ENCODE data around the gene GADD45A. TPM values are rescaled to one million over a fixed set of nuclear protein-coding genes. Genes with fewer than 3 reads are reported as not detected.

GADD45A gene, protein sequence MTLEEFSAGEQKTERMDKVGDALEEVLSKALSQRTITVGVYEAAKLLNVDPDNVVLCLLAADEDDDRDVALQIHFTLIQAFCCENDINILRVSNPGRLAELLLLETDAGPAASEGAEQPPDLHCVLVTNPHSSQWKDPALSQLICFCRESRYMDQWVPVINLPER
- total RNA-seq (6.8 TPM), polyA plus RNA-seq (ENCODE audit: insufficient read depth in 1 of 8, insufficient read length in 8 of 8, low replicate concordance in 1 of 8) (10 to 100 TPM; 17.4 to 24.1 (median 19.8) TPM)
- long read RNA-seq, donor 1, transcript GADD45A-202 (4 exons, 1,496 nt), result major isoform, 9 of 14 reads
- long read RNA-seq, donor 1, partial matches to known transcripts, result 5 of 14 reads
- long read RNA-seq, donor 1, other reads (novel, unspliced or antisense), result 0 of 14 reads
- long read RNA-seq, donor 2, partial matches to known transcripts, result 0 of 2 reads
- long read RNA-seq, donor 2, other reads (novel, unspliced or antisense), result 0 of 2 reads
- long read RNA-seq, donor 3, transcript GADD45A-202 (4 exons, 1,496 nt), result major isoform, 10 of 10 reads
- long read RNA-seq, donor 3, partial matches to known transcripts, result 0 of 10 reads
- long read RNA-seq, donor 3, other reads (novel, unspliced or antisense), result 0 of 10 reads
- long read RNA-seq, donor 4, partial matches to known transcripts, result 0 of 4 reads
- long read RNA-seq, donor 4, other reads (novel, unspliced or antisense), result 0 of 4 reads
- long read RNA-seq, donor 5, transcript GADD45A-202 (4 exons, 1,496 nt), result major isoform, 17 of 18 reads
- long read RNA-seq, donor 5, partial matches to known transcripts, result 0 of 18 reads
- long read RNA-seq, donor 5, other reads (novel, unspliced or antisense), result 0 of 18 reads
- long read RNA-seq, donor 6, transcript GADD45A-202 (4 exons, 1,496 nt), result major isoform, 13 of 13 reads
- long read RNA-seq, donor 6, partial matches to known transcripts, result 0 of 13 reads
- long read RNA-seq, donor 6, other reads (novel, unspliced or antisense), result 0 of 13 reads
- long read RNA-seq, donor 7, transcript GADD45A-202 (4 exons, 1,496 nt), result major isoform, 5 of 5 reads
- long read RNA-seq, donor 7, partial matches to known transcripts, result 0 of 5 reads
- long read RNA-seq, donor 7, other reads (novel, unspliced or antisense), result 0 of 5 reads
- long read RNA-seq, donor 8, transcript GADD45A-202 (4 exons, 1,496 nt), result major isoform, 9 of 9 reads
- long read RNA-seq, donor 8, partial matches to known transcripts, result 0 of 9 reads
- long read RNA-seq, donor 8, other reads (novel, unspliced or antisense), result 0 of 9 reads
- long read RNA-seq, donor 9, transcript GADD45A-202 (4 exons, 1,496 nt), result major isoform, 8 of 17 reads
- long read RNA-seq, donor 9, partial matches to known transcripts, result 9 of 17 reads
- long read RNA-seq, donor 9, other reads (novel, unspliced or antisense), result 0 of 17 reads
- long read RNA-seq, donor 10, transcript GADD45A-202 (4 exons, 1,496 nt), result major isoform, 7 of 13 reads
- long read RNA-seq, donor 10, partial matches to known transcripts, result 6 of 13 reads
- long read RNA-seq, donor 10, other reads (novel, unspliced or antisense), result 0 of 13 reads
- long read RNA-seq, donor 11, partial matches to known transcripts, result 9 of 13 reads
- long read RNA-seq, donor 11, other reads (novel, unspliced or antisense), result 0 of 13 reads

DNA sequence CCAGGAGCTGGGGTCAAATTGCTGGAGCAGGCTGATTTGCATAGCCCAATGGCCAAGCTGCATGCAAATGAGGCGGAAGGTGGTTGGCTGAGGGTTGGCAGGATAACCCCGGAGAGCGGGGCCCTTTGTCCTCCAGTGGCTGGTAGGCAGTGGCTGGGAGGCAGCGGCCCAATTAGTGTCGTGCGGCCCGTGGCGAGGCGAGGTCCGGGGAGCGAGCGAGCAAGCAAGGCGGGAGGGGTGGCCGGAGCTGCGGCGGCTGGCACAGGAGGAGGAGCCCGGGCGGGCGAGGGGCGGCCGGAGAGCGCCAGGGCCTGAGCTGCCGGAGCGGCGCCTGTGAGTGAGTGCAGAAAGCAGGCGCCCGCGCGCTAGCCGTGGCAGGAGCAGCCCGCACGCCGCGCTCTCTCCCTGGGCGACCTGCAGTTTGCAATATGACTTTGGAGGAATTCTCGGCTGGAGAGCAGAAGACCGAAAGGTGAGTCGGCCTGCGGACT is at the start of gene GADD45A:
GADD45A (plus strand) TSS at position 135 of the 491 bp plus-strand sequence; CDS start at position 429, 294 bp downstream.
- WGBS (ENCODE audit: insufficient coverage), result under 1% methylated on average over 35 of the region's 39 CpGs

DNA sequence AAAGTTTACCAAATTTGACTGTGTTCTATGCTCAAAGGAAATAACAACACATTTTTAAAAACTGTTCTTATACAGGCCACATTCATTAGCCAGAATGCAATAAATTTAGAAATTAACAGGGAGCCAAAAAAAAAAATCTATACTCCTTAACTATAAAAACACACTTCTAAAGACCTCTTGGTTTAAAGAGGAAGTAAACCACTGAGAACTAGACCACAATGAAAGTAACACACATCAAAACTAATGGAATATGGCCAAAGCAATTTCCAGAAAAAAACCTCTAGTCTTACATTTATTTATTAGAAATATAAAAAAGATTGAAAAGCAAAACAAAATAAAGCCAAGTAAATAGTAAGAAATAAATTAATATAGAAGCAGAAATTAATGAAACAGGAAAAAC is 48.9 kb upstream of the GADD45A start:
- Histone ChIP-seq H3K27ac (ENCODE audit: low read length) (no peak overlapping the region), H3K36me3 (ENCODE audit: control insufficient read depth, insufficient read depth, low read length) (no peaks in the 10 kb centered on the region)
- DNase-seq, result no peak

More for the DNA sequence above, at the start of gene GADD45A:
- peaks cover 9% of the 10 kb centered on the region for H3K4me1 ChIP-seq (ENCODE audit: control insufficient read depth, insufficient read depth, low read length)
- H3K36me3 ChIP-seq (ENCODE audit: control insufficient read depth, insufficient read depth, low read length), result peaks cover 10% of the 10 kb centered on the region
- H3K27me3 ChIP-seq (ENCODE audit: control insufficient read depth, insufficient read depth, low read length), result no peaks in the 10 kb centered on the region
- no peaks in the 10 kb centered on the region for H3K9me3 ChIP-seq (replicated peaks; ENCODE audit: control insufficient read depth, low read depth, low read length)
- peak; percentile 100 for DNase-seq
- peak within 1 kb of the TSS; percentile 91 for H3K27ac ChIP-seq (ENCODE audit: low read length)
- H3K4me3 ChIP-seq (ENCODE audit: low read length), result peak within 1 kb of the TSS; percentile 90

DNA sequence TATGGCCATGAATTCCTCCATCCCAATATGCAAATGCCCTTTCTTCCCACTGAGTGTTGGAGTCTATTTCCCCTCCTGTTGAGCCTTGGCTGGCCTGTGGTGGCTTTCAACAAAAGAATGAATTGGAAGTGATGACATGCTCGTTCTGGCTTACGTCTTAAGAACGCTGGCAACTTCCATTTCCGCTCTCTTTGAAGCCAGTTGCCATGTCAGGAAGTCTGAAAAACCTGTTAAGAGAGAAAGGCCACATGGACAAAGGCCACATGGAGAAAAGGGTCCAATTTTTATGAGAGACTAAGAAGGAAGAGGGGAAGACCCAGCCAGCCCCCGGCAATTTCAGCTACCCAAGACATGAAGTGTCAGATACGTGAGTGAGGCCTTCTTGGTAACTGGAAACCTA is 45.6 kb upstream of the GADD45A start:
- H3K4me1 ChIP-seq (ENCODE audit: control insufficient read depth, insufficient read depth, low read length), result peaks cover 5% of the 10 kb centered on the region
- no peak overlapping the region for H3K4me3 ChIP-seq (ENCODE audit: low read length)
- no peaks in the 10 kb centered on the region for H3K27me3 ChIP-seq (ENCODE audit: control insufficient read depth, insufficient read depth, low read length)
- no peak for DNase-seq
- no peak overlapping the region for H3K27ac ChIP-seq (ENCODE audit: low read length)
- H3K36me3 ChIP-seq (ENCODE audit: control insufficient read depth, insufficient read depth, low read length), result no peaks in the 10 kb centered on the region
- 63% methylated on average over 6 of the region's 6 CpGs for WGBS (ENCODE audit: insufficient coverage)
- H3K9me3 ChIP-seq (replicated peaks; ENCODE audit: control insufficient read depth, low read depth, low read length), result no peaks in the 10 kb centered on the region

More for the DNA sequence above, 48.9 kb upstream of the GADD45A start:
- Histone ChIP-seq H3K4me1 (ENCODE audit: control insufficient read depth, insufficient read depth, low read length) (no peaks in the 10 kb centered on the region), H3K9me3 (replicated peaks; ENCODE audit: control insufficient read depth, low read depth, low read length) (no peaks in the 10 kb centered on the region), H3K4me3 (ENCODE audit: low read length) (no peak overlapping the region), H3K27me3 (ENCODE audit: control insufficient read depth, insufficient read depth, low read length) (no peaks in the 10 kb centered on the region)

DNA sequence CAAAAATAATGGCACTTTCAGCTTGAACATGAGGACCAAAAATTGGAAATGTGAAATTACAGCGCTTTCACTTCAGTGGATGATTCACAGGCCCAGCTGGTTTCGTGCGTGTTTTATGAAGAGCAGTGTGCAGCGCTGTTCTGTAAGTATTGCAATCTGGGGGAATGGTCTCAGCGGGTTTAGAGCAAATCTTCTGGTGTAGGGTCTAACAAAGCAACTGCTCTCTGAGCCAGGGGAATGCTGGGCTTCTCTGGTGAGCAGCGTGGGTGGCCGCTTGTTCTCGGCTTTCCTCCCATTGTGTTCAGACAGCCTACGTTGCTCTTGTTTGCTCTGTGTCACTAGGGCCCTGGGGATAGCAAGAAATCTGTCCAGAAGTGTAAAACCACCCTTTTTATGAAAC is 42.4 kb upstream of the GADD45A start:
- peak; percentile 80 for DNase-seq
- no peaks in the 10 kb centered on the region for H3K36me3 ChIP-seq (ENCODE audit: control insufficient read depth, insufficient read depth, low read length)
- WGBS (ENCODE audit: insufficient coverage), result 23% methylated on average over 9 of the region's 9 CpGs
- H3K27me3 ChIP-seq (ENCODE audit: control insufficient read depth, insufficient read depth, low read length), result no peaks in the 10 kb centered on the region
- no peak overlapping the region for H3K4me3 ChIP-seq (ENCODE audit: low read length)
- H3K9me3 ChIP-seq (replicated peaks; ENCODE audit: control insufficient read depth, low read depth, low read length), result no peaks in the 10 kb centered on the region
- peak overlapping the region; percentile 5 for H3K27ac ChIP-seq (ENCODE audit: low read length)
- H3K4me1 ChIP-seq (ENCODE audit: control insufficient read depth, insufficient read depth, low read length), result peaks cover 31% of the 10 kb centered on the region

DNA sequence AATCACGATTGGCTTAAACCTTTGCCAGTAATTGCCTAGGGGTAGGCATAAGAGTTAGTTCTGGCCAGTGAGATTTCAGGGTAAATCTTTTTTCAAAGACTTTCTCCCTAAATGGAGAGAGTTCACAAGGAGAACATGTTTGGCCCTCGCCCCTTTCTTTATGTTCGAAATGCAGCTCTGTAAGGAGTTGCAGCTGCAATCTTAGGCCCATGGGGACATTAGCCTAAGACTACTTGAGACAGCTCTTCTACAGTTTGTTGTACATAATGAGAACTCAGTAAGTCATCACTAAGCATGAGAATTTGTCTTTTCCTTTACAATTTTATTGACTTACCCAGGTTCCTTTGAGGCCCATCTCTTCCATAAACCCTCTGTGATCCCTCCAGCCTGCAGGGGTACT is 40.4 kb upstream of the GADD45A start:
- H3K27me3 ChIP-seq (ENCODE audit: control insufficient read depth, insufficient read depth, low read length), result no peaks in the 10 kb centered on the region
- H3K4me1 ChIP-seq (ENCODE audit: control insufficient read depth, insufficient read depth, low read length), result peaks cover 31% of the 10 kb centered on the region
- H3K4me3 ChIP-seq (ENCODE audit: low read length), result no peak overlapping the region
- WGBS (ENCODE audit: insufficient coverage), result 100% methylated on average over 1 of the region's 3 CpGs
- H3K9me3 ChIP-seq (replicated peaks; ENCODE audit: control insufficient read depth, low read depth, low read length), result no peaks in the 10 kb centered on the region
- DNase-seq, result peak; percentile 82
- H3K27ac ChIP-seq (ENCODE audit: low read length), result no peak overlapping the region
- H3K36me3 ChIP-seq (ENCODE audit: control insufficient read depth, insufficient read depth, low read length), result no peaks in the 10 kb centered on the region

DNA sequence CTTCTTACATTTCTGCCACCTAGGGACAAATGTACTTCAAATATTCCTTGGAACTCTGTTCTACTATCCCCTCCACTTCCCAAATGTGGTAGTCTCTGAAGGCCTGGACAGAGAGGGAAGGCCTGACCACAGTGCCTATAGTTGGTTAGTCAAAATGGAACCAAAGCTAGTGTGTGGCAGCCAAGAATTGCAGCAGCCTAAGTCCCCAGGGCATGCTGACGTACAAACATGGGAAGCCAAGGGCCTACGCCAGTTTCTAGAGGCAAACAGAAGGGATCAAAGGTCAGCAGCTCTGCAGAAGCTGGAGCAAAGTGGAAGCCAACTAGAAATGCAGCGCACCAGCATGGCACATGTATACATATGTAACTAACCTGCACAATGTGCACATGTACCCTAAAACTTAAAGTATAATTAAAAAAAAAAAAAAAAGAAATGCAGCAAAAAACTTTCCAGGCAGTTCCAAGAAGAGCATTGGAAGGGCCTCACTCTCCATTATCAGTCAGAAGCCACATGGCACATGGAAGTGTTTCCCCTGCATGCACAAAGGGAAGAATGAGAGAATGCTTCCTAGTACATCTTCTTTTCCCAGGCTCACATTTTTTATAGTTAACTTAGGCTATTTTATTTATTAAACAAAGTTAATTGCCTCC is 39.4 kb upstream of the GADD45A start:
- H3K9me3 ChIP-seq (replicated peaks; ENCODE audit: control insufficient read depth, low read depth, low read length), result no peaks in the 10 kb centered on the region
- H3K27me3 ChIP-seq (ENCODE audit: control insufficient read depth, insufficient read depth, low read length), result no peaks in the 10 kb centered on the region
- H3K4me3 ChIP-seq (ENCODE audit: low read length), result no peak overlapping the region
- peaks cover 31% of the 10 kb centered on the region for H3K4me1 ChIP-seq (ENCODE audit: control insufficient read depth, insufficient read depth, low read length)
- peak overlapping the region; percentile 30 for H3K27ac ChIP-seq (ENCODE audit: low read length)
- 0% methylated on average over 1 of the region's 3 CpGs for WGBS (ENCODE audit: insufficient coverage)
- no peaks in the 10 kb centered on the region for H3K36me3 ChIP-seq (ENCODE audit: control insufficient read depth, insufficient read depth, low read length)
- DNase-seq, result peak; percentile 61

DNA sequence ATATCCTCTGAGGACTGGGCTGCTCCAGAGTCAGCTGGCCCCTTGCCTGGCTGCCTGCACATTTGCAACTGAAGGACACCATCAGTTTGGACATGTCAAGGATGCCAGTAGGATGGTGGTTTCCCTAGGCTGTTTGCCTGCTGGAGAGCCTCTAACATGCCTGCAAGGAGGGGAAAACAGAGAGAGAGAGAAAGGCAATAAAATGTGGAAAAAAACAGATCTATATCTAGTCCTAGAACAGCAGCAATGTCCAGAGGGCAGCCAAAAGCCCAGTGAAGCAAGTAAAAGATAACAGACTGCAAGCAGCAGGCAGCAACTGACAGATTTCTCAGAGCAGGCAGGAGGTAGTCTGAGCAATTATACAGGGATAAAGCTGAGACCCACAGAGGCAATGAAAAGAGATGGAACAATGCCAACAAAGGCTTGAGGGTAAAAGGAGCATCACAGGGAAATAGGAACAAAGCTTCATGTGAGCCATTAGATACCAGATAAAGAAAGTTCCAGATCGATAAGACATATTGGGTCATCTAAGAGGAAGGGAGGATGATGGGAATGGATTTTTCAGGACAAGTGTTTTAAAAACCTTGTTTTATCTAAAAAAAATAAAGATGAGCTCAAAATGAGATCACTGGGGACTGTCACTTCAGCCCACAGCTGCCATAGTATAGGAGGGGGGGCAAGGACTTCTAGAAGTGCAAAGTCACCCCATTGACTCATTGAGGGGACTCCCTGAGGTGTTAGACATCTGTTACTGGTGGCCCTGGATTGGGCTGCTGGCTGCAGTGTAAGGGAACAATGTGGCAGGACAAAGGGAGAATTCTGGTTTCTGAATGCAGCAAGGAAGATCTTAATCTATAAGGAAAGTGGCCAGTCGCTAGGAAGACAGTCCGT is 38.6 kb upstream of the GADD45A start:
- H3K4me1 ChIP-seq (ENCODE audit: control insufficient read depth, insufficient read depth, low read length), result peaks cover 31% of the 10 kb centered on the region
- H3K4me3 ChIP-seq (ENCODE audit: low read length), result no peak overlapping the region
- H3K27me3 ChIP-seq (ENCODE audit: control insufficient read depth, insufficient read depth, low read length), result no peaks in the 10 kb centered on the region
- peak; percentile 52 for DNase-seq
- H3K9me3 ChIP-seq (replicated peaks; ENCODE audit: control insufficient read depth, low read depth, low read length), result no peaks in the 10 kb centered on the region
- H3K36me3 ChIP-seq (ENCODE audit: control insufficient read depth, insufficient read depth, low read length), result no peaks in the 10 kb centered on the region
- 38% methylated on average over 2 of the region's 3 CpGs for WGBS (ENCODE audit: insufficient coverage)
- peak overlapping the region; percentile 30 for H3K27ac ChIP-seq (ENCODE audit: low read length)

DNA sequence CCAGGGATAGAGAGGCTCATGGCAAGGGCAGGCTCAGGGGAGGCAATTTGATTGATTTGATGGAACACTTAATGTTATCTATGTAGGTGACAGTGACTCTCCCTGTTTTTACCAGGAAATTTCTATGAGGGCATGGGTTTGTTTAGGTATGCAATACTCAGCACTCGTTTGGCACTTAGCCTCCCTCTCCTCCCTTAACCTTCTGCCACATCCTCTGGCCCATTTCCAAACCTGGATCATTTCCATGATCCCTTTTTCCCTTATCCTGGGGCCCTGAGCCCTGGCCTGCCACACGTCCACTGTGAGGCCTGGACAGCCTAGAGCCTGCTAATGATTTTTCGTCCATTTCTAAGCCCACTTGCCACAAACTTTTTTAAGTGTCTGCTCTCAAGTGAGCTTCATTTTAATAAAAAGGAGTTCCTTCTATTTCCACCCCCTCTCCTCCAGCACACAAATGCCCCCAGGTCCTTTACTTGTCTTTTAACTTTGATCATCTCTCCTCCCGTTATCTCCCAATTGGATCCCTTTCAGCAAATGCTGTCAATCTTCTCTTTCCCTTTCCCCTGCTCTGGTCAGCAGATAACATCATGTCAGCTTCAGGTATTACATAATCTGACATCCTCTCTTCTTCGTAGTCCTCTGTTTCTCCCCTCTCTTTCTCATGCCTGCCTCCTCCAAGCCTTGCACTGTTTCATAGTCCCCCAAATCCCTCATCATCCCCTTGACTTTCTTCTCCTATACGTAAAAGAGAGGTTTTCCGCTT is 37.8 kb upstream of the GADD45A start:
- Histone ChIP-seq H3K27ac (ENCODE audit: low read length) (no peak overlapping the region), H3K36me3 (ENCODE audit: control insufficient read depth, insufficient read depth, low read length) (no peaks in the 10 kb centered on the region), H3K9me3 (replicated peaks; ENCODE audit: control insufficient read depth, low read depth, low read length) (no peaks in the 10 kb centered on the region), H3K27me3 (ENCODE audit: control insufficient read depth, insufficient read depth, low read length) (no peaks in the 10 kb centered on the region), H3K4me1 (ENCODE audit: control insufficient read depth, insufficient read depth, low read length) (peaks cover 31% of the 10 kb centered on the region), H3K4me3 (ENCODE audit: low read length) (no peak overlapping the region)
- peak; percentile 40 for DNase-seq
- 46% methylated on average over 4 of the region's 7 CpGs for WGBS (ENCODE audit: insufficient coverage)
